ENCODE data around the gene CD52.
"Not testable (repeated sequence)": the region's sequence is repeated elsewhere in the genome, so short reads cannot be mapped to it uniquely, and the experiment has no call there.

The CD52 gene

GRCh38 chr1:26284597-26285347, 33.0 kb upstream of the CD52 start:
- peak; percentile 99 for DNase-seq

- peak in 1 of 2 donors; percentile 38 for DNase-seq
Measured at GRCh38 chr1:26285366-26286063, 32.2 kb upstream of the CD52 start.

GRCh38 chr1:26286064-26286416, 31.7 kb upstream of the CD52 start:
- DNase-seq, result no peak

- peak in 1 of 2 donors; percentile 55 for DNase-seq
Measured at GRCh38 chr1:26287033-26287711, 30.6 kb upstream of the CD52 start.

GRCh38 chr1:26287811-26288210, 29.9 kb upstream of the CD52 start:
- no peak for DNase-seq

GRCh38 chr1:26288311-26288941, 29.3 kb upstream of the CD52 start:
- peak; percentile 74 for DNase-seq

GRCh38 chr1:26289158-26290059, 28.3 kb upstream of the CD52 start:
- DNase-seq, result peak in 1 of 2 donors; percentile 35

- DNase-seq, result no peak
Measured at GRCh38 chr1:26290122-26290881, 27.5 kb upstream of the CD52 start.

GRCh38 chr1:26290882-26291261, 26.9 kb upstream of the CD52 start:
- no peak for DNase-seq

GRCh38 chr1:26291433-26291832, 26.3 kb upstream of the CD52 start:
- DNase-seq, result no peak

- no peak for DNase-seq
Measured at GRCh38 chr1:26291939-26292338, 25.8 kb upstream of the CD52 start.

GRCh38 chr1:26292735-26293134, 25.0 kb upstream of the CD52 start:
- DNase-seq, result not testable (repeated sequence)

- DNase-seq, result no peak
Measured at GRCh38 chr1:26293911-26294463, 23.8 kb upstream of the CD52 start.

- DNase-seq, result no peak
Measured at GRCh38 chr1:26295194-26296138, 22.3 kb upstream of the CD52 start.

- DNase-seq, result no peak
Measured at GRCh38 chr1:26296340-26297056, 21.3 kb upstream of the CD52 start.

- DNase-seq, result no peak
Measured at GRCh38 chr1:26297057-26297790, 20.5 kb upstream of the CD52 start.

GRCh38 chr1:26297791-26298124, 20.0 kb upstream of the CD52 start:
- no peak for DNase-seq

GRCh38 chr1:26300578-26301275, 17.0 kb upstream of the CD52 start:
- DNase-seq, result no peak

Measured in activated CD4-positive, alpha-beta T cell treated with anti-CD3 and anti-CD28 coated beads for 4 hours (primary cell).